COR-L47 (cell line): ENCODE measurements around the gene CALM1.
"Not testable (repeated sequence)": the region's sequence is repeated elsewhere in the genome, so short reads cannot be mapped to it uniquely, and the experiment has no call there.

Source experiments
- DNase-seq: peaks from one replicate; lab custom pipeline; 2025; lab: John Stamatoyannopoulos, UW

CALM1 gene

GRCh38 chr14:90383731-90384542 lies 12.9 kb upstream of the CALM1 start:
- DNase-seq: peak; percentile 76

GRCh38 chr14:90384543-90384911 lies 12.3 kb upstream of the CALM1 start:
- no peak for DNase-seq

GRCh38 chr14:90386321-90386720 lies 10.5 kb upstream of the CALM1 start:
- no peak for DNase-seq

GRCh38 chr14:90387206-90387760 lies 9.5 kb upstream of the CALM1 start:
- DNase-seq: no peak

- no peak for DNase-seq
Measured at GRCh38 chr14:90388437-90388836, 8.4 kb upstream of the CALM1 start.

GRCh38 chr14:90388982-90389381 lies 7.8 kb upstream of the CALM1 start:
- no peak for DNase-seq

- no peak for DNase-seq
Measured at GRCh38 chr14:90393966-90394365, 2.9 kb upstream of the CALM1 start.

GRCh38 chr14:90394782-90395181 lies 2.0 kb upstream of the CALM1 start:
- not testable (repeated sequence) for DNase-seq

GRCh38 chr14:90397425-90398314 lies 841 bp downstream of the CALM1 start:
- peak; percentile 89 for DNase-seq

- DNase-seq: peak; percentile 64
Measured at GRCh38 chr14:90398315-90398839, 1.5 kb downstream of the CALM1 start.

- DNase-seq: no peak
Measured at GRCh38 chr14:90398841-90399540, 2.2 kb downstream of the CALM1 start.

GRCh38 chr14:90399541-90400444 lies 3.0 kb downstream of the CALM1 start:
- peak; percentile 98 for DNase-seq

GRCh38 chr14:90400904-90401561 lies 4.2 kb downstream of the CALM1 start:
- no peak for DNase-seq

GRCh38 chr14:90402016-90402415 lies 5.2 kb downstream of the CALM1 start:
- no peak for DNase-seq

GRCh38 chr14:90403065-90403464 lies 6.2 kb downstream of the CALM1 start:
- no peak for DNase-seq

GRCh38 chr14:90405101-90405500 lies 8.3 kb downstream of the CALM1 start:
- no peak for DNase-seq

GRCh38 chr14:90405755-90406154 lies 8.9 kb downstream of the CALM1 start:
- no peak for DNase-seq

- DNase-seq: no peak
Measured at GRCh38 chr14:90406384-90406798, 9.6 kb downstream of the CALM1 start.

- DNase-seq: no peak
Measured at GRCh38 chr14:90407230-90407629, 10.4 kb downstream of the CALM1 start.

GRCh38 chr14:90408713-90409112 lies 11.9 kb downstream of the CALM1 start:
- DNase-seq: no peak
